K562 (cell line): ENCODE results near the gene LATS2. TPM values are rescaled to one million over a fixed set of nuclear protein-coding genes. Genes with fewer than 3 reads are reported as not detected.

Source experiments
- ATAC-seq: fragments of 200-7000 bp; cut with Tn5 transposase; 3 replicates; pipeline ENCODE4 v1.9.1; 2020; ENCODE audit warnings: moderate library complexity
- BruUV-seq: library from RNA; stranded (reverse); fragments of 400-500 nt; replicated peaks from 2 replicates; lab custom pipeline; 2021; lab: Mats Ljungman, UMichigan
- CTCF ChIA-PET: fragments of 300-600 bp; formaldehyde crosslinking; extraction: SDS; loops from one replicate; lab custom pipeline; 2021; ENCODE audit warnings: low intra/inter-chr PET ratio; lab: Yijun Ruan, JAX
- POLR2A ChIA-PET: fragments of 300-600, 350-650 bp; sonication (Branson Sonifier 250); formaldehyde crosslinking; extraction: SDS; loops from one replicate; lab custom pipeline; 2021; ENCODE audit warnings: antibody characterized with exemption, inconsistent platforms; lab: Yijun Ruan, JAX
- DNase-seq, 4 experiments: peaks; one replicate each; pipeline versions ENCODE4 v3.0.0 to v3.0.0-alpha.2; 2011 to 2018; ENCODE audit warnings: low spot score in 3 of 4, mixed read lengths in 3 of 4; ENCODE audit errors: extremely low read depth in 1 of 4
- FAIRE-seq: peaks from 2 replicates; lab custom pipeline; 2011; peaks lifted over from hg19 to GRCh38; lab: Jason Lieb, UNC
- H2AFZ ChIP-seq: 2 replicates; pipeline ENCODE4 v1.6.0; 2011; ENCODE audit warnings: low read depth, low read length, control low read depth, inconsistent platforms
- H3K27ac ChIP-seq: fragments of 200-600 bp; 3 replicates; pipeline ENCODE4 v1.8.0; 2011; ENCODE audit warnings: low read depth, mild to moderate bottlenecking, control low read depth, inconsistent platforms, low read length, moderate library complexity, mixed read lengths; ENCODE audit errors: extremely low read depth
- H3K27me3 ChIP-seq, 2 experiments: fragments of 300-600 bp in 1 of 2; 2 replicates in 1 of 2; 3 replicates in 1 of 2; pipeline versions ENCODE4 v1.6.0 to v1.8.0; 2011; ENCODE audit warnings: inconsistent platforms in 2 of 2, low read length in 2 of 2, mild to moderate bottlenecking in 1 of 2, mixed read lengths in 1 of 2, moderate library complexity in 1 of 2; ENCODE audit not compliant: control insufficient read depth in 2 of 2, insufficient read depth in 2 of 2
- H3K36me3 ChIP-seq: fragments of 300-600 bp; 3 replicates; pipeline ENCODE4 v1.8.0; 2011; ENCODE audit warnings: mild to moderate bottlenecking, low read length, inconsistent platforms; ENCODE audit not compliant: control insufficient read depth, insufficient read depth
- H3K4me1 ChIP-seq, 2 experiments: fragments of 200-600 bp in 1 of 2; replicated peaks in 1 of 2; 2 replicates in 1 of 2; 3 replicates in 1 of 2; pipeline versions ENCODE4 v1.5.1 to v1.8.0; 2011; ENCODE audit warnings: inconsistent platforms in 2 of 2, low read length in 2 of 2, mild to moderate bottlenecking in 1 of 2, mixed read lengths in 1 of 2, moderate library complexity in 1 of 2; ENCODE audit not compliant: control insufficient read depth in 2 of 2, insufficient read depth in 2 of 2
- H3K4me2 ChIP-seq: 2 replicates; pipeline ENCODE4 v1.6.1; 2011; ENCODE audit warnings: low read length, control low read depth, inconsistent platforms, mixed read lengths; ENCODE audit not compliant: insufficient read depth
- H3K4me3 ChIP-seq: fragments of 200-600 bp; sonication (generic), shearing (Covaris generic); 2 replicates; pipeline ENCODE4 v1.5.1; 2016; ENCODE audit warnings: control low read depth, inconsistent platforms
- H3K79me2 ChIP-seq: fragments of 200-600 bp; 3 replicates; pipeline ENCODE4 v1.8.0; 2011; ENCODE audit warnings: low read length, inconsistent platforms; ENCODE audit not compliant: control insufficient read depth, insufficient read depth
- H3K9ac ChIP-seq, 2 experiments: 2 replicates each; pipeline versions ENCODE4 v1.6.0 to v1.6.1; 2011; ENCODE audit warnings: low read depth in 2 of 2, low read length in 2 of 2, control low read depth in 1 of 2, inconsistent platforms in 1 of 2, mild to moderate bottlenecking in 1 of 2, mixed read lengths in 1 of 2; ENCODE audit not compliant: insufficient read depth in 1 of 2
- H3K9me1 ChIP-seq: one replicate; pipeline ENCODE4 v1.6.0; 2011; ENCODE audit warnings: inconsistent platforms, mild to moderate bottlenecking, low read length, moderate library complexity; ENCODE audit not compliant: control insufficient read depth, insufficient read depth
- H3K9me3 ChIP-seq: replicated peaks from 2 replicates; pipeline ENCODE4 v1.5.1; 2011; ENCODE audit warnings: low read depth, low read length, inconsistent platforms; ENCODE audit not compliant: control insufficient read depth, insufficient read depth
- H4K20me1 ChIP-seq: replicated peaks from 2 replicates; pipeline ENCODE4 v1.6.1; 2011; ENCODE audit warnings: low read length, inconsistent platforms, mixed read lengths; ENCODE audit not compliant: control insufficient read depth, insufficient read depth
- CC2D1A ChIP-seq: fragments of 450-650 bp; IDR thresholded peaks from 2 replicates; pipeline ENCODE4 v1.6.1; 2017; ENCODE audit warnings: mild to moderate bottlenecking
- CHD2 ChIP-seq: IDR thresholded peaks from 2 replicates; pipeline ENCODE4 v1.6.1; 2011; ENCODE audit warnings: low read depth, low read length
- DNMT1 ChIP-seq: fragments of 450-650 bp; IDR thresholded peaks from 2 replicates; pipeline ENCODE4 v1.6.1; 2016; ENCODE audit warnings: antibody characterized with exemption, mild to moderate bottlenecking
- EP300 ChIP-seq: IDR thresholded peaks from 2 replicates; pipeline ENCODE4 v1.6.1; 2012; ENCODE audit warnings: low read length, improper control_type of control experiment
- NFIC ChIP-seq: fragments of 450-650 bp; IDR thresholded peaks from 2 replicates; pipeline ENCODE4 v1.6.1; 2017; ENCODE audit warnings: mild to moderate bottlenecking, inconsistent platforms
- SMAD4 ChIP-seq: fragments of 250-450 bp; sonication (Bioruptor Pico); conservative IDR thresholded peaks from 2 replicates; pipeline ENCODE4 v1.8.0; 2021; ENCODE audit warnings: inconsistent platforms, mild to moderate bottlenecking, moderate library complexity
- UBTF ChIP-seq, 2 experiments: IDR thresholded peaks; 2 replicates each; pipeline ENCODE4 v1.6.1; 2012; ENCODE audit warnings: improper control_type of control experiment in 2 of 2, low read depth in 2 of 2, low read length in 2 of 2, borderline replicate concordance in 1 of 2
- YY1 ChIP-seq, 3 experiments: IDR thresholded peaks; 2 replicates each; pipeline ENCODE4 v1.6.1; 2011; ENCODE audit warnings: low read length in 2 of 3, mild to moderate bottlenecking in 2 of 3, moderate library complexity in 2 of 3, borderline replicate concordance in 1 of 3, control low read depth in 1 of 3, low read depth in 1 of 3; ENCODE audit not compliant: insufficient read depth in 3 of 3, insufficient replicate concordance in 2 of 3, control insufficient read depth in 1 of 3, insufficient read length in 1 of 3; ENCODE audit errors: extremely low read depth in 1 of 3
- WGBS: fragments of 100-300 bp; shearing (Covaris generic); methylation state at CpG from one replicate; pipeline ENCODE4 v1.1.6; 2016; ENCODE audit warnings: low coverage, mixed read lengths; ENCODE audit not compliant: insufficient coverage; ENCODE audit errors: missing lambda C conversion rate; 5-methylcytosine and 5-hydroxymethylcytosine counted together
- in situ Hi-C: fragments of 300-500 bp; cut with MboI; formaldehyde crosslinking; loops from 4 replicates; pipeline ENCODE4 v1.15.0; 2018; ENCODE audit warnings: inconsistent platforms, mixed read lengths
- intact Hi-C: fragments of 100-400 bp; cut with micrococcal nuclease; formaldehyde crosslinking; loops from 2 replicates; pipeline ENCODE4 v1.14.2; 2022
- polyA plus RNA-seq, 8 experiments: library from polyadenylated mRNA; depleted of rRNA in 4 of 8; stranded (reverse) in 5 of 8; unstranded in 3 of 8; fragments of >200 nt; fragmentation: Nextera tagmentation in 2 of 8; fragmentation: Illumina TruSeq in 1 of 8; extraction: Ambion mirVana in 2 of 8; extraction: Trizol in 1 of 8; gene quantifications; 2 replicates each; pipeline versions ENCODE4 v1.2.1 to v1.2.3, GENCODE V29; 2011 to 2014; ENCODE audit warnings: inconsistent platforms in 1 of 8, missing spikeins in 1 of 8
- total RNA-seq, 7 experiments: library from RNA; depleted of rRNA in 6 of 7; stranded (reverse); fragments of >200 nt in 6 of 7; fragmentation: Illumina TruSeq in 2 of 7; extraction: Trizol in 2 of 7; gene quantifications; 2 replicates each; pipeline versions ENCODE4 v1.2.1 to v1.2.3, GENCODE V29; 2011 to 2021; ENCODE audit warnings: low replicate concordance in 1 of 7

LATS2 gene
- total and polyA plus RNA-seq, 9 of the 15 experiments (the other 6 are each of a cell fraction or from before 2014, with no cell fraction given), result 0.18 to 3.7 (median 0.76) TPM

GRCh38 chr13:20993211-20993610 is 68.2 kb downstream of the LATS2 start:
- TF ChIP-seq YY1 (IDR thresholded peaks at IDR 0.05; ENCODE audit: borderline replicate concordance in 1 of 3, control insufficient read depth in 1 of 3, extremely low read depth in 1 of 3, insufficient read depth in 3 of 3, insufficient read length in 1 of 3, insufficient replicate concordance in 2 of 3, low read depth in 1 of 3, low read length in 2 of 3) (no peak), NFIC (peak; percentile 57; the same call in 1 of the 2 replicates)
- WGBS, result 48% methylated on average over 4 of the region's 4 CpGs
- H3K4me1 ChIP-seq, result peaks cover 11 to 21% of the 10 kb centered on the region in 2 experiments; a peak in 4 of 5 replicates
- ChIA-PET CTCF (no interaction called here), POLR2A (no interaction called here)
- no peaks in the 10 kb centered on the region for H3K9me1 ChIP-seq
- H3K9me3 ChIP-seq, result no peaks in the 10 kb centered on the region
- no peak for FAIRE-seq
- in situ Hi-C loops (no loop called here), intact Hi-C loops (no loop called here)
- H3K4me3 ChIP-seq, result no peak overlapping the region
- peaks cover 6% of the 10 kb centered on the region for H4K20me1 ChIP-seq
- no peak overlapping the region for H2AFZ ChIP-seq
- H3K79me2 ChIP-seq, result no peaks in the 10 kb centered on the region
- no peaks in the 10 kb centered on the region for H3K27me3 ChIP-seq
- H3K9ac ChIP-seq, result no peak overlapping the region; a peak in 1 of 4 replicates
- no peak overlapping the region for H3K4me2 ChIP-seq
- H3K27ac ChIP-seq, result no peak overlapping the region; the same call in 2 of the 3 replicates
- no TSS peak for BruUV-seq
- H3K36me3 ChIP-seq, result no peaks in the 10 kb centered on the region
- DNase-seq, result no peak
- ATAC-seq, result no peak

GRCh38 chr13:20991741-20992520 is 69.5 kb downstream of the LATS2 start:
- Histone ChIP-seq H4K20me1 (peaks cover 6% of the 10 kb centered on the region), H2AFZ (no peak overlapping the region), H3K27me3 (no peaks in the 10 kb centered on the region), H3K79me2 (no peaks in the 10 kb centered on the region), H3K9me1 (no peaks in the 10 kb centered on the region), H3K4me3 (no peak overlapping the region), H3K27ac (no peak overlapping the region), H3K36me3 (no peaks in the 10 kb centered on the region), H3K9me3 (no peaks in the 10 kb centered on the region), H3K4me2 (no peak overlapping the region), H3K9ac (peak overlapping the region in 1 of 2 experiments; percentile 26; a peak in 1 of 4 replicates), H3K4me1 (peaks cover 11 to 21% of the 10 kb centered on the region in 2 experiments; a peak in 4 of 5 replicates)
- BruUV-seq, result no TSS peak
- CTCF ChIA-PET, result no interaction called here
- POLR2A ChIA-PET, result interaction anchor here (0.7 kb wide), 1 partner anchor 246 kb away, joined by 3 read pairs; no protein-coding TSS in a partner anchor
- in situ Hi-C loops, result no loop called here
- DNase-seq (no peak), ATAC-seq (no peak), FAIRE-seq (no peak)
- 59% methylated on average over 14 of the region's 17 CpGs for WGBS
- TF ChIP-seq DNMT1 (no peak), CHD2 (no peak), UBTF (IDR thresholded peaks at IDR 0.05; ENCODE audit: borderline replicate concordance in 1 of 2, low read depth in 2 of 2, low read length in 2 of 2) (no peak), SMAD4 (CRISPR knock-in tag) (no peak), CC2D1A (no peak), EP300 (no peak)
- intact Hi-C loops, result no loop called here
